ENCODE measurements around the gene PLTP. TPM values are rescaled to one million over a fixed set of nuclear protein-coding genes. Genes with fewer than 3 reads are reported as not detected.

PLTP gene
- total and polyA plus RNA-seq, 2 of the 13 experiments (the other 11 are each of a cell fraction or from before 2014, with no cell fraction given): 16.9 to 28.6 TPM

DNA sequence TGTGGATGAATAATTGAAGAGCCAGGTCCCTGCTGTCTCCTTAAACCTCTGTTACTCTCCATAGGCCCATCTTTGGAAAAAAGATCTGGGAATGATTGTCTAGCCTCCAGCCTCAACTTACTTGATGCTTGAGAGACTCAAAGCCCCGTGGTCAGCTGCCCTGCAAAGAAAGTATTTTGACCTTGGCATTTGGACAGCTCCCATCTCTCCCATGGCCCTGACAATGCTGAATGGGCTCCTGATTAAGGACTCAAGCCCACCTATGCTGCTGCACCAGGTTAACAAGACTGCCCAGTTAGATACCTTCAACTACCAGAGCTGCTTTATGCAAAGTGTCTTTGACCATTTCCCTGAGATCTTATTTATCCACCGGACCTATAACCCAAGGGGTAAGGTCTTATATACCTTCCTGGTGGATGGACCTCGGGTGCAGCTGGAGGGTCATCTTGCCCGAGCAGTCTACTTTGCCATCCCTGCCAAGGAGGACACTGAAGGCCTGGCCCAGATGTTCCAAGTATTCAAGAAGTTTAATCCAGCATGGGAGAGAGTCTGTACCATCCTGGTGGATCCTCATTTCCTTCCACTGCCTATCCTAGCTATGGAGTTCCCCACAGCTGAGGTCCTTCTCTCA, 29.4 kb downstream of the PLTP start (continued):
- no peak for TF ChIP-seq ASH2L (IDR thresholded peaks at IDR 0.05; ENCODE audit: insufficient read length, low read depth, low read length)
- TF ChIP-seq KLF9 (CRISPR knock-in tag; IDR thresholded peaks at IDR 0.05; ENCODE audit: low read depth): no peak
- no peak for TF ChIP-seq ZBTB39 (CRISPR knock-in tag; IDR thresholded peaks at IDR 0.05)
- no peak for TF ChIP-seq TARDBP (CRISPR knock-in tag; IDR thresholded peaks at IDR 0.05)
- TF ChIP-seq IRF2 (CRISPR knock-in tag; IDR thresholded peaks at IDR 0.05): no peak
- TF ChIP-seq, protein P1, sequence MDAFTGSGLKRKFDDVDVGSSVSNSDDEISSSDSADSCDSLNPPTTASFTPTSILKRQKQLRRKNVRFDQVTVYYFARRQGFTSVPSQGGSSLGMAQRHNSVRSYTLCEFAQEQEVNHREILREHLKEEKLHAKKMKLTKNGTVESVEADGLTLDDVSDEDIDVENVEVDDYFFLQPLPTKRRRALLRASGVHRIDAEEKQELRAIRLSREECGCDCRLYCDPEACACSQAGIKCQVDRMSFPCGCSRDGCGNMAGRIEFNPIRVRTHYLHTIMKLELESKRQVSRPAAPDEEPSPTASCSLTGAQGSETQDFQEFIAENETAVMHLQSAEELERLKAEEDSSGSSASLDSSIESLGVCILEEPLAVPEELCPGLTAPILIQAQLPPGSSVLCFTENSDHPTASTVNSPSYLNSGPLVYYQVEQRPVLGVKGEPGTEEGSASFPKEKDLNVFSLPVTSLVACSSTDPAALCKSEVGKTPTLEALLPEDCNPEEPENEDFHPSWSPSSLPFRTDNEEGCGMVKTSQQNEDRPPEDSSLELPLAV (CRISPR knock-in tag; conservative IDR thresholded peaks at IDR 0.05; ENCODE audit: low read depth): no peak
- no peak for TF ChIP-seq ATM (IDR thresholded peaks at IDR 0.05; ENCODE audit: borderline replicate concordance)
- TF ChIP-seq FOXP4 (CRISPR knock-in tag; IDR thresholded peaks at IDR 0.05): no peak
- TF ChIP-seq, protein P2, sequence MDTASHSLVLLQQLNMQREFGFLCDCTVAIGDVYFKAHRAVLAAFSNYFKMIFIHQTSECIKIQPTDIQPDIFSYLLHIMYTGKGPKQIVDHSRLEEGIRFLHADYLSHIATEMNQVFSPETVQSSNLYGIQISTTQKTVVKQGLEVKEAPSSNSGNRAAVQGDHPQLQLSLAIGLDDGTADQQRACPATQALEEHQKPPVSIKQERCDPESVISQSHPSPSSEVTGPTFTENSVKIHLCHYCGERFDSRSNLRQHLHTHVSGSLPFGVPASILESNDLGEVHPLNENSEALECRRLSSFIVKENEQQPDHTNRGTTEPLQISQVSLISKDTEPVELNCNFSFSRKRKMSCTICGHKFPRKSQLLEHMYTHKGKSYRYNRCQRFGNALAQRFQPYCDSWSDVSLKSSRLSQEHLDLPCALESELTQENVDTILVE (CRISPR knock-in tag; IDR thresholded peaks at IDR 0.05): no peak
- TF ChIP-seq HOXD1 (CRISPR knock-in tag; IDR thresholded peaks at IDR 0.05): no peak
- no peak for TF ChIP-seq SMYD3 (CRISPR knock-in tag; IDR thresholded peaks at IDR 0.05)
- TF ChIP-seq, protein P3, sequence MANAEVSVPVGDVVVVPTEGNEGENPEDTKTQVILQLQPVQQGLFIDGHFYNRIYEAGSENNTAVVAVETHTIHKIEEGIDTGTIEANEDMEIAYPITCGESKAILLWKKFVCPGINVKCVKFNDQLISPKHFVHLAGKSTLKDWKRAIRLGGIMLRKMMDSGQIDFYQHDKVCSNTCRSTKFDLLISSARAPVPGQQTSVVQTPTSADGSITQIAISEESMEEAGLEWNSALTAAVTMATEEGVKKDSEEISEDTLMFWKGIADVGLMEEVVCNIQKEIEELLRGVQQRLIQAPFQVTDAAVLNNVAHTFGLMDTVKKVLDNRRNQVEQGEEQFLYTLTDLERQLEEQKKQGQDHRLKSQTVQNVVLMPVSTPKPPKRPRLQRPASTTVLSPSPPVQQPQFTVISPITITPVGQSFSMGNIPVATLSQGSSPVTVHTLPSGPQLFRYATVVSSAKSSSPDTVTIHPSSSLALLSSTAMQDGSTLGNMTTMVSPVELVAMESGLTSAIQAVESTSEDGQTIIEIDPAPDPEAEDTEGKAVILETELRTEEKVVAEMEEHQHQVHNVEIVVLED (CRISPR knock-in tag; IDR thresholded peaks at IDR 0.05; ENCODE audit: borderline replicate concordance): 0 out of 2 replicates have a peak, but pooled peaks have one; percentile 28
- 0 out of 4 replicates have a peak, but pooled peaks of 1 of the 2 experiments have one; percentile 54 for TF ChIP-seq REST (IDR thresholded peaks at IDR 0.05; ENCODE audit: borderline replicate concordance in 1 of 2, low read depth in 1 of 2, low read length in 2 of 2)
- TF ChIP-seq ZNF552 (CRISPR knock-in tag; IDR thresholded peaks at IDR 0.05; ENCODE audit: borderline replicate concordance): no peak
- no peak for TF ChIP-seq MED1 (CRISPR knock-in tag; IDR thresholded peaks at IDR 0.05)
- TF ChIP-seq ZNF264 (CRISPR knock-in tag; IDR thresholded peaks at IDR 0.05): no peak

Measured in HepG2 (cell line).